Uterus (tissue), 4 donors: ENCODE results near the gene PARD3. TPM values are rescaled to one million over a fixed set of nuclear protein-coding genes. Genes with fewer than 3 reads are reported as not detected.

Experiments
- DNase-seq, 2 donors: peaks; one replicate each; pipeline ENCODE4 v3.0.0-alpha.2; 2019 to 2020
- H3K27ac ChIP-seq, 2 donors: fragments of 200-600 bp; sonication (generic); 1 replicate in 1 of 2; 2 replicates in 1 of 2; pipeline ENCODE4 v1.5.1; 2016 to 2018
- H3K27me3 ChIP-seq, 2 donors: fragments of 200-600 bp; sonication (generic); one replicate each; pipeline ENCODE4 v1.5.1; 2018 to 2019; ENCODE audit warnings: control low read depth in 1 of 2
- H3K36me3 ChIP-seq, 2 donors: fragments of 200-600 bp; sonication (generic); one replicate each; pipeline ENCODE4 v1.5.1; 2019; ENCODE audit warnings: control low read depth in 1 of 2
- H3K4me1 ChIP-seq, 2 donors: fragments of 200-600 bp; sonication (generic); one replicate each; pipeline ENCODE4 v1.5.1; 2018 to 2019; ENCODE audit warnings: control low read depth in 1 of 2
- H3K4me3 ChIP-seq, 2 donors: fragments of 200-600 bp; sonication (generic); 1 replicate in 1 of 2; 2 replicates in 1 of 2; pipeline ENCODE4 v1.5.1; 2018 to 2019; ENCODE audit warnings: mild to moderate bottlenecking in 1 of 2
- H3K9me3 ChIP-seq, 2 donors: fragments of 200-600 bp; sonication (generic); one replicate each; pipeline ENCODE4 v1.5.1; 2019; ENCODE audit warnings: control low read depth in 1 of 2
- CTCF ChIP-seq, 4 experiments: fragments of 200-600 bp in 2 of 4; fragments of 450-650 bp in 2 of 4; sonication (generic) in 2 of 4; IDR thresholded peaks; one replicate each; pipeline ENCODE4 v1.5.1; 2016 to 2019; ENCODE audit warnings: antibody characterized with exemption in 4 of 4, mild to moderate bottlenecking in 2 of 4, moderate library complexity in 1 of 4
- POLR2A ChIP-seq, 2 donors: fragments of 450-650 bp; IDR thresholded peaks; one replicate each; pipeline ENCODE4 v1.6.1; 2016; ENCODE audit warnings: antibody characterized with exemption in 2 of 2, mild to moderate bottlenecking in 1 of 2, moderate library complexity in 1 of 2
- intact Hi-C: fragments of 100-400 bp; cut with DNase I; formaldehyde crosslinking; loops from one replicate; pipeline ENCODE4 v1.15.1; 2023; ENCODE audit warnings: low total_unique reads
- total RNA-seq, 4 donors: library from RNA; depleted of rRNA in 3 of 4; stranded (reverse); fragments of >200 nt in 3 of 4; gene quantifications; one replicate each; pipeline versions ENCODE4 v1.1.0 to v1.2.4, GENCODE V29; 2014 to 2023
- donor health status: DM: yes; HTN: yes; CAD: no.

Gene PARD3
- total RNA-seq, 4 donors from 2014 or later = 42.1 to 96.1 (median 51.5) TPM

- Histone ChIP-seq H3K4me3 (no peak overlapping the region), H3K27me3 (no peaks in the 10 kb centered on the region), H3K36me3 (no peaks in the 10 kb centered on the region), H3K27ac (no peak overlapping the region), H3K4me1 (no peaks in the 10 kb centered on the region), H3K9me3 (no peaks in the 10 kb centered on the region)
- no peak for TF ChIP-seq CTCF (IDR thresholded peaks at IDR 0.05)
- TF ChIP-seq POLR2A (IDR thresholded peaks at IDR 0.05) = no peak
- intact Hi-C loops = no loop called here
- DNase-seq = no peak
These were observed 40.0 kb downstream of the PARD3 start for GRCh38 chr10:34775044-34775637.

- no peak overlapping the region for H3K27ac ChIP-seq
- H3K9me3 ChIP-seq = no peaks in the 10 kb centered on the region
- intact Hi-C loops = no loop called here
- H3K27me3 ChIP-seq = no peaks in the 10 kb centered on the region
- H3K4me3 ChIP-seq = no peak overlapping the region
- TF ChIP-seq POLR2A (IDR thresholded peaks at IDR 0.05) = no peak
- no peaks in the 10 kb centered on the region for H3K4me1 ChIP-seq
- DNase-seq = no peak
- H3K36me3 ChIP-seq = no peaks in the 10 kb centered on the region
These were observed 41.2 kb downstream of the PARD3 start for GRCh38 chr10:34773636-34774630.

- DNase-seq = no peak
- Histone ChIP-seq H3K4me3 (no peak overlapping the region), H3K27me3 (no peaks in the 10 kb centered on the region), H3K36me3 (no peaks in the 10 kb centered on the region), H3K9me3 (no peaks in the 10 kb centered on the region), H3K27ac (no peak overlapping the region), H3K4me1 (no peaks in the 10 kb centered on the region)
- TF ChIP-seq POLR2A (IDR thresholded peaks at IDR 0.05) (no peak), CTCF (IDR thresholded peaks at IDR 0.05) (no peak)
- intact Hi-C loops = no loop called here
These were observed 43.6 kb downstream of the PARD3 start for GRCh38 chr10:34771525-34771924.

GRCh38 chr10:34771106-34771505, 44.0 kb downstream of the PARD3 start:
- Histone ChIP-seq H3K9me3 (no peaks in the 10 kb centered on the region), H3K4me3 (no peak overlapping the region), H3K27me3 (no peaks in the 10 kb centered on the region), H3K4me1 (peaks cover 0 to 2% of the 10 kb centered on the region in 2 donors), H3K27ac (no peak overlapping the region), H3K36me3 (no peaks in the 10 kb centered on the region)
- intact Hi-C loops = no loop called here
- no peak for TF ChIP-seq CTCF (IDR thresholded peaks at IDR 0.05)
- TF ChIP-seq POLR2A (IDR thresholded peaks at IDR 0.05) = no peak
- DNase-seq = no peak

- no peaks in the 10 kb centered on the region for H3K9me3 ChIP-seq
- intact Hi-C loops = no loop called here
- no peaks in the 10 kb centered on the region for H3K27me3 ChIP-seq
- H3K27ac ChIP-seq = no peak overlapping the region
- no peak overlapping the region for H3K4me3 ChIP-seq
- no peak for DNase-seq
- TF ChIP-seq CTCF (IDR thresholded peaks at IDR 0.05) (no peak), POLR2A (IDR thresholded peaks at IDR 0.05) (no peak)
- peaks cover 0 to 4% of the 10 kb centered on the region in 2 donors for H3K4me1 ChIP-seq
- H3K36me3 ChIP-seq = no peaks in the 10 kb centered on the region
These were observed 45.2 kb downstream of the PARD3 start for GRCh38 chr10:34769899-34770298.
